Muscle of arm (tissue), 14 donors: Measurements from ENCODE around the gene GXYLT2. TPM values are rescaled to one million over a fixed set of nuclear protein-coding genes. Genes with fewer than 3 reads are reported as not detected.
A peak's percentile ranks its signal among the peaks of the same experiment; 100 is the strongest.

Source experiments
- DNase-seq: peaks from one replicate; pipeline ENCODE4 v3.0.0-alpha.2; 2013
- long read RNA-seq, 11 donors: transcript quantifications; one replicate each; lab custom pipeline, GENCODE V29; 2026
- polyA plus RNA-seq, 12 donors: library from polyadenylated mRNA; unstranded; fragments of 120-200 nt; gene quantifications; one replicate each; pipeline ENCODE4 v1.2.1, GENCODE V29; 2013; ENCODE audit not compliant: insufficient read length in 12 of 12

The GXYLT2 gene
- polyA plus RNA-seq = 10 to 100 TPM in 11 of 12 donors, not detected in 1; 24.6 to 48.8 (median 34.8) TPM
- long read RNA-seq, donor 1 = 0 reads
- long read RNA-seq, donor 2, partial matches to known transcripts = 0 of 3 reads
- long read RNA-seq, donor 2, other reads (novel, unspliced or antisense) = 0 of 3 reads
- long read RNA-seq, donor 3, transcript GXYLT2-201 (7 exons, 3,260 nt) = major isoform, 6 of 6 reads
- long read RNA-seq, donor 3, partial matches to known transcripts = 0 of 6 reads
- long read RNA-seq, donor 3, other reads (novel, unspliced or antisense) = 0 of 6 reads
- long read RNA-seq, donor 4, partial matches to known transcripts = 28 of 31 reads
- long read RNA-seq, donor 4, other reads (novel, unspliced or antisense) = 0 of 31 reads
- long read RNA-seq, donor 5, transcript GXYLT2-201 (7 exons, 3,260 nt) = major isoform, 7 of 53 reads
- long read RNA-seq, donor 5, partial matches to known transcripts = 46 of 53 reads
- long read RNA-seq, donor 5, other reads (novel, unspliced or antisense) = 0 of 53 reads
- long read RNA-seq, donor 6, partial matches to known transcripts = 0 of 4 reads
- long read RNA-seq, donor 6, other reads (novel, unspliced or antisense) = 0 of 4 reads
- long read RNA-seq, donor 7, partial matches to known transcripts = 0 of 5 reads
- long read RNA-seq, donor 7, other reads (novel, unspliced or antisense) = 0 of 5 reads
- long read RNA-seq, donor 8, partial matches to known transcripts = 0 of 3 reads
- long read RNA-seq, donor 8, other reads (novel, unspliced or antisense) = 0 of 3 reads
- long read RNA-seq, donor 9, partial matches to known transcripts = 0 of 4 reads
- long read RNA-seq, donor 9, other reads (novel, unspliced or antisense) = 0 of 4 reads
- long read RNA-seq, donor 10, partial matches to known transcripts = 0 of 4 reads
- long read RNA-seq, donor 10, other reads (novel, unspliced or antisense) = 0 of 4 reads
- long read RNA-seq, donor 11, transcript GXYLT2-201 (7 exons, 3,260 nt) = major isoform, 6 of 16 reads
- long read RNA-seq, donor 11, partial matches to known transcripts = 10 of 16 reads
- long read RNA-seq, donor 11, other reads (novel, unspliced or antisense) = 0 of 16 reads

- DNase-seq = peak; percentile 74
Measured at GRCh38 chr3:72887705-72888545, at the start of gene GXYLT2. Gene GXYLT2, plus strand, starts transcription at chr3:72888046. Its CDS starts 188 bp downstream, at chr3:72888234.

- DNase-seq = no peak
Measured at GRCh38 chr3:72839057-72839456, 48.8 kb upstream of the GXYLT2 start.

- DNase-seq = no peak
Measured at GRCh38 chr3:72844436-72844993, 43.3 kb upstream of the GXYLT2 start.

GRCh38 chr3:72846166-72846565 is 41.7 kb upstream of the GXYLT2 start:
- no peak for DNase-seq

GRCh38 chr3:72847282-72847681 is 40.6 kb upstream of the GXYLT2 start:
- no peak for DNase-seq

GRCh38 chr3:72847751-72848702 is 39.8 kb upstream of the GXYLT2 start, which contains the start of gene SHQ1:
Gene SHQ1, minus strand, starts transcription at chr3:72848445. Its CDS starts 105 bp downstream, at chr3:72848340.
- DNase-seq = peak; percentile 97

GRCh38 chr3:72848703-72849081 is 39.2 kb upstream of the GXYLT2 start:
- DNase-seq = no peak

- no peak for DNase-seq
Measured at GRCh38 chr3:72855001-72855400, 32.8 kb upstream of the GXYLT2 start.

- no peak for DNase-seq
Measured at GRCh38 chr3:72860053-72860452, 27.8 kb upstream of the GXYLT2 start.

- DNase-seq = no peak
Measured at GRCh38 chr3:72860846-72861245, 27.0 kb upstream of the GXYLT2 start.

GRCh38 chr3:72862314-72863090 is 25.3 kb upstream of the GXYLT2 start:
- DNase-seq = no peak

GRCh38 chr3:72872183-72872582 is 15.7 kb upstream of the GXYLT2 start:
- no peak for DNase-seq

- no peak for DNase-seq
Measured at GRCh38 chr3:72887343-72887704, 522 bp upstream of the GXYLT2 start.

- peak; percentile 55 for DNase-seq
Measured at GRCh38 chr3:72888546-72889309, 882 bp downstream of the GXYLT2 start.

GRCh38 chr3:72889310-72890165 is 1.7 kb downstream of the GXYLT2 start:
- peak; percentile 20 for DNase-seq

- no peak for DNase-seq
Measured at GRCh38 chr3:72890166-72890925, 2.5 kb downstream of the GXYLT2 start.
